Activated T-helper 1 cell treated with Interleukin-2 at 50 U/mL for 16 hours (primary cell): ENCODE results near the gene SEPSECS.

Source experiments
- DNase-seq: peaks from one replicate; pipeline ENCODE4 v3.0.0-alpha.2; 2020; ENCODE audit warnings: low read depth

The SEPSECS gene

DNA sequence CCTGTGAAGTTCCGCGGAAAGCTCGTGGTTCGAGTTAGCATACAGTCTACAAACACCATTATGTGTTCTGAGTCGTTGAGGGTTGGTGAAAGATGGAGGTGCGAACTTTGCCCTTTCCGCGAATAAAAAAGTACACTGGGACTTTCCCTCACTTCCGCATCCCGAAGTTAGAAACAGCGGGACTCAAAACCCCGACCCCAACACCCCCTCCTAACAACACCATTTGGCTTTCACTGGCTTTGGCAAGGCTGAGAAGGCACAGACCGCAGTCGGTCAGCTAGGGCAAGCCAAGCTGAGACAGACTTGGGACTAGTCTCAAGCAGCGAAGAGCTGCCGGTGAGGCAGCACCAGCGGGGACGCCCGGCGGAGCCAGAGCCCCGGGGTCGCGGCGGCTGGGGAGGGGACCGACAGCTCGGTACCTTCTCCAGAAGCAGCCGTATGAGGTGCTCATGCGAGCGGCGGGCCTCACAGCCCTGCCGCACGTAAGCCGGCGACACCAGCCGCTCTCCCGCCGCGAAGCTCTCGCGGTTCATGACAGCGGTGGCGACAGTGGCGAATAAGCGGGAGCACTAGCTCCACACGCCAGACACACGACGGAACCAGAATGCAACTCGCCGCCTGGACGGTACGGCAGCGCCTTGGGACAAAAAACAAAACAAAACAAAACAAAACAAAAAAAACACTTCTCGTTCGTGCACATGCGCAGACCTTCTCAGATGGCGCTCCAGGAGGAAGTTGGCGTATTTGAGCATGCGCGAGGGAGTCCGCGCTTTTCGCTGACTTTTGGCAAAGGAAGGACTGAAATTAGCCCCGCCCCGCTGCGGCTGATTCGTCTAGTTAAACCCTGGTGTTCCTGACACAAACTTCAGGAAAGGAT is at the start of gene SEPSECS:
Gene SEPSECS (minus strand): TSS at position 613 of the 877 bp plus-strand sequence. CDS start 80 bp downstream, at position 533.
- peak; percentile 87 for DNase-seq

- DNase-seq = no peak
These were observed 49.5 kb upstream of the SEPSECS start for GRCh38 chr4:25209702-25210101.

GRCh38 chr4:25207997-25208396 is 47.7 kb upstream of the SEPSECS start:
- DNase-seq = no peak

- no peak for DNase-seq
These were observed 38.5 kb upstream of the SEPSECS start for GRCh38 chr4:25198713-25199112.

DNA sequence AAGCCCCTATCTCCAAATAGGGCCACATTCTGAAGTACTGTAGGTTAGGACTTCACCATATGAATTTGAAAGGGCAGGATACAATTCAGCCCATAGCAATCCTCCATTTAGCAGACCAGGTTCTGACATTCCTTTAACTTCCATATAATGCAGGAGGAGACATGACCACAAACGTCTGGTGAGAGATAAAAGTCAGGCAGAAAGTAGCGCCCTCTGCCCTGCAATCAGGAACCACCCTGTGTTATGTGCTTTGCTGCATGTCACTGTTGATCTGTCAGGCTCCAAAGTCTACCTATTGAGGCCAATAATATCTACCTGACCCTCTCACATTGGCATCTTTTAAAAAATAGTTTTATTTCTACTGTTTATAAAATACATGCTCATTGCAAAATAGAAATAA is 30.2 kb upstream of the SEPSECS start:
- DNase-seq = no peak

GRCh38 chr4:25184056-25184455 is 23.8 kb upstream of the SEPSECS start:
- DNase-seq = no peak

DNA sequence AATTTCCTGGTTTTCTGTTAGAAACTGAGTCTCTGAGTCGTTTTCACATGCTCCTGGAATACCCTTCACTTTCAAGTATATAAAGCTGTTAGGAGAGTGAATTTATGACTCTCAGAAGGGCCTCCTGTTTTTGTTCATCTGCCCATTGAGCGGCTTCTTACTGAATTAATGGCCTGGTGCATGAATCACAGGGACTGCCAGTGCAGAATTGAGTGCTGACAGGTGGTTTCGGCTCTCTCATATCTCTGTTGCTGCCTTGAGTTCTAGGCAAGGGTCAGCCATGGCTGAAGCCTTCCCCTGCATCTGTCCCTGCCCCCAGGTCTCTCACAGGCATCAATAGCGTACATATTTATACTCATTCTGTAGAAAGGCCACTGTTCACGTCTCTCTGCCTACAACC is 22.7 kb upstream of the SEPSECS start:
- no peak for DNase-seq

- no peak for DNase-seq
These were observed 20.4 kb upstream of the SEPSECS start for GRCh38 chr4:25180524-25181131.

DNA sequence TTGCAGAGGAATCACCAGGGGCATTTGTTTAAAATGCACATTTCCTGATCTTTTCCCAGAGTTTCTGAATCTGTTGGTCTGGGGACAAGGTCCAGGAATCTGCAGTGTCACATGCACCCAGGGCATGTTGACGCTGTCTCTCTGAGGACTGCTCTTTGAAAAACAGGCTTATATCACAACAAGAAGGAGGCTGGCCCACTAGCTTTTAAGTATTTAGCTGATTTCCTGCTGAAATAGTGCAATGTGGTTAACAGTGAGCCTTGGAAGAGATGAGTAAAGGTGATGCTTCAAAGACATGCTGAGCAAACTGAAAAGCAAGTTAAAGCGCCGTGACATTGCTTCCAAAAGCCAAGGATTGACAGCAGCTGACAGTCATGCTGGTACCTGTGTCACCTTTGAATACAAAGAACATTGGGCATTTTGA is 18.6 kb upstream of the SEPSECS start:
- DNase-seq = no peak

DNA sequence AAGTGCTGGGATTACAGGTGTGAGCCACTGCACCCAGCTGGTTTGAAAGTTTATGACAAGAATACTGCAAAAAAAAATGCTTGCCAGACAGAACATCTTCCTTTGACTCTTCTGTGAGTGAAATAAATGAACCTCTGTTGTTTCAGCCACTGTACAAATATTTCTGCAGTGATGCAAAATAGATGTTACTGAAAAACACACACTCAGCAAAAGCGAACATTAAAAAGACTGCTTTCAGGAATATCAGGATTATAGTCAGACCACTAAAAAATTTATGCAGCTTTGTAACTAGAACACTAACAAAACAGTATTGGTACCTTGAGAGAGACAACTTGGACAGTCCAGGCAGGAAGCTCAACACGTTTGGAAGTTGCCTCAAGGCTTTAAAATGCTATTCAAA is 16.9 kb upstream of the SEPSECS start:
- DNase-seq = no peak

DNA sequence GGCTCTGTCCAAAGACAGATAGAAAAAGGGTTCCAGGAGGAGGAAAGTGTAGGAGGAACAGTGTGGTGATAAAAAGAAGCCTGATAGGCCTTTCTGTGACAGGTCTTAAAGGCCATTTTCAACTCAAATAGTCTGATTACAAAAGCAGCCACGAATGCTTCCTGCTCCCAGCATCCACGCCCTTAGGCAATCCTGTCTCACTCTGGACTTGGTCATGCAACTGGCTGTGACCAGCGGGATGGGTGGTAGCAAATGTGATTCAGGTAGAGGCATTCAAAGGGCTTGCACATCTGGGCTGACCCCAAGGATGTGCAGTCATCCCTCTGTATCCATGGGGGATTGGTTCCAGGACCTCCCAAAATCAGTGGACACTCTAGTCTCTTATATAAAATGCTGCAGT is 14.4 kb upstream of the SEPSECS start:
- DNase-seq = no peak

DNA sequence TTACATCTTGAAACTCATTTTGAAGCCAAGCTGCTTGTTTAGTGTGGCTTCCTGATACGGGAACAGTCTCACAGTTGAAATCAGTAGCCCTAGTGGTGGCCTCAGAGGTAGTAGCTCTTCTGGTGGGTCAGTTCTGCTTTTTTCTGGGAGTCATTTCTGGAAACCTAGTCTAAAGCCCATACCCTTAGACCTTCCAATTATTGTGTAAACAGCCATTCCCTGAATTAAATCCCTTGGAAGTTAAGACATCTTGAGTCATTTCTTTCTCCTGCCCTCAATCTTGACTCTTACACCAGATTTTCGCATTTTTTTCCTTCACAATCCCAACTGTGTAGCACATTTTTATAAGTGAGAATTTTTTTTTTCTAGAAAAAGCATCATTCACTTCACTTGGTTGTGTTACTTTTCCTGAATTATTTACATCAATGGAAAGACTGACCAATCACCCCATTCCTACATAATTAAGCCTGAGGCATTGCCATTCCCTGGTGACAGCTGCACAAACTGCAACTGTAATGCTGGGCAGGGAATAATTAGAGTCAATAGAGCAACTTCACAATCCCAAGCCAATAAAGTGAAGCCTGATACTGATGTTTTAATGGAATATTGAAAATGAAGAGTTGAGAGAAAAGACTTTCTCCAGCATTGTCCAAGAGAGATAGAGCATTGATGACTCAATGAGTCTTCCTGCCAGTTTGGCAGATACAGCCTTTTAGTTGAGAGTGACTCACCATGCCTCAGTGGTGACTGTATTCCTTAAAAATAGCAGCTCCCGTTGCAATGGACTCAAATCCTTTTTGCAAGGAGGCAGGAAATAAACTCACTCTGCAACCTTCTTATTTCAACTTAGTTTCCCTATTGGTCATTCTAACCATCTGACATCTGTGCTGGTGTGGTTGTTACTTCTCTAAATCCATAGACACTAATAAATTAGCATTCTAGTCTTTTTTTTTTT is 13.0 kb upstream of the SEPSECS start:
- no peak for DNase-seq

DNA sequence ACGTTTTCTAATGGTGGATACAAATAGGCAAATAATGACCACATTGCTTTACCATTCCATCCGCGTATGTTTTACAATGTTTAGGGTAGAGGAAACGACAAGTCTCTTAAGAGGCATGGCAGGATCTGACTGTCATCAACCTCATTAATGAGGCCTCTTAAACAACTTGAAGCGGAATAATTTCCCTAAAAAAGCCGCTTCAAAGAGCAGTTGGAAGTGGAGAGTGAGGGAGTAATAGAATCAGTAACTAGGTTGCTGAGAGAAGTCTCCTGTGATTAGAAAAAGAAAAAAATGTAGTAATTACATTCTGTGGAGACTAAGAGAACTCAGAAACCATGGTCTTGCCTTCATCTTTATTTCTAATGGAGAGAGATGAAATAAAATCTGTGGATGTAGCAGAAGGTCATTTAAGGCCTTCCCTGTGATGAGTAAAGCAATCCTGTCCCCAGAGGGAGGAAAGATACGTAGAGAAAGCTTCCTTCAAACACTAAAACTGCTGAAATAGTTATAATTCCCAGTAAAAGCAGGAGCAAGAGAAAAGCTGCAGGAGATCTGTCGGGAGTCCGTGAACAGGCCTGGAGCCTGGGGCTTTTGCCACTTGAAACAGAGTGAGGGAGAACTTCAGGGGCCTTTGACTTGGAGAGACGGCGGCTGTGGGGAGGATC is 11.1 kb upstream of the SEPSECS start:
- no peak for DNase-seq

- no peak for DNase-seq
These were observed 9.2 kb upstream of the SEPSECS start for GRCh38 chr4:25169446-25169845.

DNA sequence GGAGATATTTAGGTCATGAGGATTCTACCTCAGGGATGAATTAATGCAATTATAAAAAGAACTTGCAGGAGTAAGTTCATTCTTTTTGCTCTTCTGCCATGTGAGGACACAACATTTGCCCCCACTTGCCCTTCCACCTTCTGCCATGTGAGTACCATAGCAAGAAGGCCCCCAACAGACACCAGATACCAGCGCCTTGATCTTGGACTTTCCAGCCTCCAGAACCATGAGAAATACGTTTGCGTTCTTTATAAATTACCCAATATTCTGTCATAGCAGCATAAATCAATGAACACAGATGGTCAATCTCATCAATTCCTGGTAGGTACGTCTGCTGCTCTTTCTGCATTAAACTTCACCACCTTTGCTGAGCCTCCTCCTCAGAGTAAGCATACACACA is 5.7 kb upstream of the SEPSECS start:
- DNase-seq = no peak

- no peak for DNase-seq
These were observed 2.9 kb upstream of the SEPSECS start for GRCh38 chr4:25163196-25163595.

GRCh38 chr4:25162566-25162965 is 2.3 kb upstream of the SEPSECS start:
- no peak for DNase-seq

DNA sequence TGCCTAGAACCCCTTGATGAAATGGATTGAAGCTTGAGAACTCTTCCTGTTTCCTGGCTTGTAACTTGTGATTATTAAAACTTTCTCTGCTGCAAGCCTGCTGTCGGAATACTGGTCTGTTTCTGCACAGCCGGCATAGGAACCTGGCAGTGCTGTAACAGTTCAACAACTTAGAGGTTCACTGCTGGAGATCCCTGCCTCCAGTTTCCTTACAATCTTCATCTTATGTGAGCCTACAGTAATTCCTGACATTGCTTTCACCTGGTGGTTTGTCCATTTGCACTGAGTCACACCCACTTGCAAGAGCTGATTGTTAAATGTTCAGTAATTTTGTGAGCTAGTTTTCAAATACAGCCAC is 1.3 kb upstream of the SEPSECS start:
- DNase-seq = no peak

- no peak for DNase-seq
These were observed 704 bp upstream of the SEPSECS start for GRCh38 chr4:25160714-25161592.

GRCh38 chr4:25158817-25159216 is 1.4 kb downstream of the SEPSECS start:
- DNase-seq = no peak

- DNase-seq = no peak
These were observed 3.2 kb downstream of the SEPSECS start for GRCh38 chr4:25157081-25157480.
